K562 (cell line): Measurements from ENCODE around the gene GFAP. TPM values are rescaled to one million over a fixed set of nuclear protein-coding genes. Genes with fewer than 3 reads are reported as not detected.

Experiments
- ATAC-seq: fragments of 200-7000 bp; cut with Tn5 transposase; 3 replicates; pipeline ENCODE4 v1.9.1; 2020; ENCODE audit warnings: moderate library complexity
- BruUV-seq: library from RNA; stranded (reverse); fragments of 400-500 nt; replicated peaks from 2 replicates; lab custom pipeline; 2021; lab: Mats Ljungman, UMichigan
- CTCF ChIA-PET: fragments of 300-600 bp; formaldehyde crosslinking; extraction: SDS; loops from one replicate; lab custom pipeline; 2021; ENCODE audit warnings: low intra/inter-chr PET ratio; lab: Yijun Ruan, JAX
- POLR2A ChIA-PET: fragments of 300-600, 350-650 bp; sonication (Branson Sonifier 250); formaldehyde crosslinking; extraction: SDS; loops from one replicate; lab custom pipeline; 2021; ENCODE audit warnings: antibody characterized with exemption, inconsistent platforms; lab: Yijun Ruan, JAX
- DNase-seq, 4 experiments: peaks; one replicate each; pipeline versions ENCODE4 v3.0.0 to v3.0.0-alpha.2; 2011 to 2018; ENCODE audit warnings: low spot score in 3 of 4, mixed read lengths in 3 of 4; ENCODE audit errors: extremely low read depth in 1 of 4
- FAIRE-seq: peaks from 2 replicates; lab custom pipeline; 2011; peaks lifted over from hg19 to GRCh38; lab: Jason Lieb, UNC
- H2AFZ ChIP-seq: 2 replicates; pipeline ENCODE4 v1.6.0; 2011; ENCODE audit warnings: low read depth, low read length, control low read depth, inconsistent platforms
- H3K27ac ChIP-seq: fragments of 200-600 bp; 3 replicates; pipeline ENCODE4 v1.8.0; 2011; ENCODE audit warnings: low read depth, mild to moderate bottlenecking, control low read depth, inconsistent platforms, low read length, moderate library complexity, mixed read lengths; ENCODE audit errors: extremely low read depth
- H3K27me3 ChIP-seq, 2 experiments: fragments of 300-600 bp in 1 of 2; 2 replicates in 1 of 2; 3 replicates in 1 of 2; pipeline versions ENCODE4 v1.6.0 to v1.8.0; 2011; ENCODE audit warnings: inconsistent platforms in 2 of 2, low read length in 2 of 2, mild to moderate bottlenecking in 1 of 2, mixed read lengths in 1 of 2, moderate library complexity in 1 of 2; ENCODE audit not compliant: control insufficient read depth in 2 of 2, insufficient read depth in 2 of 2
- H3K36me3 ChIP-seq: fragments of 300-600 bp; 3 replicates; pipeline ENCODE4 v1.8.0; 2011; ENCODE audit warnings: mild to moderate bottlenecking, low read length, inconsistent platforms; ENCODE audit not compliant: control insufficient read depth, insufficient read depth
- H3K4me1 ChIP-seq, 2 experiments: fragments of 200-600 bp in 1 of 2; replicated peaks in 1 of 2; 2 replicates in 1 of 2; 3 replicates in 1 of 2; pipeline versions ENCODE4 v1.5.1 to v1.8.0; 2011; ENCODE audit warnings: inconsistent platforms in 2 of 2, low read length in 2 of 2, mild to moderate bottlenecking in 1 of 2, mixed read lengths in 1 of 2, moderate library complexity in 1 of 2; ENCODE audit not compliant: control insufficient read depth in 2 of 2, insufficient read depth in 2 of 2
- H3K4me2 ChIP-seq: 2 replicates; pipeline ENCODE4 v1.6.1; 2011; ENCODE audit warnings: low read length, control low read depth, inconsistent platforms, mixed read lengths; ENCODE audit not compliant: insufficient read depth
- H3K4me3 ChIP-seq: fragments of 200-600 bp; sonication (generic), shearing (Covaris generic); 2 replicates; pipeline ENCODE4 v1.5.1; 2016; ENCODE audit warnings: control low read depth, inconsistent platforms
- H3K79me2 ChIP-seq: fragments of 200-600 bp; 3 replicates; pipeline ENCODE4 v1.8.0; 2011; ENCODE audit warnings: low read length, inconsistent platforms; ENCODE audit not compliant: control insufficient read depth, insufficient read depth
- H3K9ac ChIP-seq, 2 experiments: 2 replicates each; pipeline versions ENCODE4 v1.6.0 to v1.6.1; 2011; ENCODE audit warnings: low read depth in 2 of 2, low read length in 2 of 2, control low read depth in 1 of 2, inconsistent platforms in 1 of 2, mild to moderate bottlenecking in 1 of 2, mixed read lengths in 1 of 2; ENCODE audit not compliant: insufficient read depth in 1 of 2
- H3K9me1 ChIP-seq: one replicate; pipeline ENCODE4 v1.6.0; 2011; ENCODE audit warnings: inconsistent platforms, mild to moderate bottlenecking, low read length, moderate library complexity; ENCODE audit not compliant: control insufficient read depth, insufficient read depth
- H3K9me3 ChIP-seq: replicated peaks from 2 replicates; pipeline ENCODE4 v1.5.1; 2011; ENCODE audit warnings: low read depth, low read length, inconsistent platforms; ENCODE audit not compliant: control insufficient read depth, insufficient read depth
- H4K20me1 ChIP-seq: replicated peaks from 2 replicates; pipeline ENCODE4 v1.6.1; 2011; ENCODE audit warnings: low read length, inconsistent platforms, mixed read lengths; ENCODE audit not compliant: control insufficient read depth, insufficient read depth
- CLOCK ChIP-seq: fragments of 250-450 bp; sonication (Bioruptor Pico); IDR thresholded peaks from 2 replicates; pipeline ENCODE4 v1.4.0; 2020; ENCODE audit warnings: mild to moderate bottlenecking, moderate library complexity, borderline replicate concordance
- E4F1 ChIP-seq: fragments of 250-450 bp; sonication (Bioruptor Pico); IDR thresholded peaks from 2 replicates; pipeline ENCODE4 v1.5.0; 2021; ENCODE audit warnings: mild to moderate bottlenecking, borderline replicate concordance
- HDAC1 ChIP-seq, 2 experiments: fragments of 450-650 bp; IDR thresholded peaks; 2 replicates each; pipeline ENCODE4 v1.6.1; 2016 to 2017; ENCODE audit warnings: inconsistent platforms in 1 of 2, mild to moderate bottlenecking in 1 of 2, moderate library complexity in 1 of 2
- HNRNPH1 ChIP-seq: fragments of 200-400 bp; formaldehyde crosslinking; optimal IDR thresholded peaks from 2 replicates; pipeline ENCODE3; 2017; ENCODE audit warnings: low read depth, mild to moderate bottlenecking, low read length, moderate library complexity
- MLX ChIP-seq, 2 experiments: fragments of 450-650 bp in 1 of 2; sonication (generic) in 1 of 2; formaldehyde crosslinking; conservative IDR thresholded peaks; 2 replicates each; pipeline versions ENCODE4 v1.4.0 to v1.8.1; 2020 to 2022; ENCODE audit warnings: mild to moderate bottlenecking in 1 of 2, missing genetic modification reagents in 1 of 2
- MYNN ChIP-seq, 2 experiments: sonication (generic); formaldehyde crosslinking in 1 of 2; IDR thresholded peaks; 2 replicates each; pipeline versions ENCODE4 v1.5.0 to v1.6.1; 2016 to 2020; ENCODE audit warnings: antibody characterized with exemption in 1 of 2, missing genetic modification reagents in 1 of 2
- NCOA4 ChIP-seq: fragments of 450-650 bp; IDR thresholded peaks from 2 replicates; pipeline ENCODE4 v1.6.1; 2018; ENCODE audit warnings: mild to moderate bottlenecking; ENCODE audit not compliant: partially characterized antibody
- OTX1 ChIP-seq: fragments of 450-650 bp; formaldehyde crosslinking; IDR thresholded peaks from 2 replicates; pipeline ENCODE4 v1.4.0; 2022; ENCODE audit warnings: mild to moderate bottlenecking
- POLR2A ChIP-seq: fragments of 450-650 bp; conservative IDR thresholded peaks from 2 replicates; pipeline ENCODE4 v1.6.1; 2016
- POLR2G ChIP-seq: fragments of 200-400 bp; formaldehyde crosslinking; IDR thresholded peaks from 2 replicates; pipeline ENCODE4 v1.6.1; 2017; ENCODE audit warnings: low read depth, mild to moderate bottlenecking, antibody characterized with exemption, low read length, moderate library complexity
- SUPT5H ChIP-seq: fragments of 450-650 bp; IDR thresholded peaks from 2 replicates; pipeline ENCODE4 v1.6.1; 2016
- WGBS: fragments of 100-300 bp; shearing (Covaris generic); methylation state at CpG from one replicate; pipeline ENCODE4 v1.1.6; 2016; ENCODE audit warnings: low coverage, mixed read lengths; ENCODE audit not compliant: insufficient coverage; ENCODE audit errors: missing lambda C conversion rate; 5-methylcytosine and 5-hydroxymethylcytosine counted together
- in situ Hi-C: fragments of 300-500 bp; cut with MboI; formaldehyde crosslinking; loops from 4 replicates; pipeline ENCODE4 v1.15.0; 2018; ENCODE audit warnings: inconsistent platforms, mixed read lengths
- intact Hi-C: fragments of 100-400 bp; cut with micrococcal nuclease; formaldehyde crosslinking; loops from 2 replicates; pipeline ENCODE4 v1.14.2; 2022
- polyA plus RNA-seq, 8 experiments: library from polyadenylated mRNA; depleted of rRNA in 4 of 8; stranded (reverse) in 5 of 8; unstranded in 3 of 8; fragments of >200 nt; fragmentation: Nextera tagmentation in 2 of 8; fragmentation: Illumina TruSeq in 1 of 8; extraction: Ambion mirVana in 2 of 8; extraction: Trizol in 1 of 8; gene quantifications; 2 replicates each; pipeline versions ENCODE4 v1.2.1 to v1.2.3, GENCODE V29; 2011 to 2014; ENCODE audit warnings: inconsistent platforms in 1 of 8, missing spikeins in 1 of 8
- total RNA-seq, 7 experiments: library from RNA; depleted of rRNA in 6 of 7; stranded (reverse); fragments of >200 nt in 6 of 7; fragmentation: Illumina TruSeq in 2 of 7; extraction: Trizol in 2 of 7; gene quantifications; 2 replicates each; pipeline versions ENCODE4 v1.2.1 to v1.2.3, GENCODE V29; 2011 to 2021; ENCODE audit warnings: low replicate concordance in 1 of 7

GFAP gene
- total and polyA plus RNA-seq, 9 of the 15 experiments (the other 6 are each of a cell fraction or from before 2014, with no cell fraction given), result 0.07 to 1.4 (median 0.60) TPM; not detected in 1

- H3K36me3 ChIP-seq, result peaks cover 54% of the 10 kb centered on the region
- ATAC-seq, result no peak
- TF ChIP-seq POLR2G (peak; percentile 48; the same call in 1 of the 2 replicates), CLOCK (CRISPR knock-in tag) (no peak), HDAC1 (IDR thresholded peaks at IDR 0.05) (no peak), POLR2A (0 out of 2 replicates have a peak, but pooled peaks have one; percentile 38), MLX (CRISPR knock-in tag; conservative IDR thresholded peaks at IDR 0.05) (no peak), NCOA4 (no peak), HNRNPH1 (no peak), SUPT5H (peak; percentile 36; the same call in 1 of the 2 replicates), OTX1 (CRISPR knock-in tag) (no peak), E4F1 (CRISPR knock-in tag) (no peak), MYNN (IDR thresholded peaks at IDR 0.05) (0 out of 2 replicates have a peak, but pooled peaks have one; percentile 38), MYNN (CRISPR knock-in tag; IDR thresholded peaks at IDR 0.05) (no peak)
Measured at GRCh38 chr17:44925731-44926697, 10.7 kb upstream of the GFAP start.

More at GRCh38 chr17:44925731-44926697, 10.7 kb upstream of the GFAP start:
- Histone ChIP-seq H4K20me1 (peaks cover 5% of the 10 kb centered on the region; the same call in 1 of the 2 replicates), H3K4me3 (no peak overlapping the region), H3K9ac (no peak overlapping the region; a peak in 1 of 4 replicates), H3K27ac (no peak overlapping the region), H3K27me3 (peaks cover 2% of the 10 kb centered on the region in 2 experiments; a peak in 1 of 5 replicates), H3K4me1 (no peaks in the 10 kb centered on the region; a peak in 1 of 5 replicates), H2AFZ (no peak overlapping the region), H3K9me3 (no peaks in the 10 kb centered on the region), H3K79me2 (no peaks in the 10 kb centered on the region), H3K9me1 (no peaks in the 10 kb centered on the region), H3K4me2 (no peak overlapping the region)
- ChIA-PET POLR2A (interaction anchor here (0.6 to 1.2 kb wide), 5 partner anchors 12 to 225 kb away, joined by 3 to 4 read pairs (median 3); no protein-coding TSS in a partner anchor), CTCF (no interaction called here)
- DNase-seq (no peak), FAIRE-seq (no peak)
- in situ Hi-C loops, result no loop called here
- WGBS, result 85% methylated on average over 9 of the region's 18 CpGs
- no TSS peak for BruUV-seq
- intact Hi-C loops, result no loop called here
